Measurements from ENCODE around the gene UTS2B.

UTS2B gene

GRCh38 chr3:191353022-191353777 is 22.9 kb upstream of the UTS2B start:
- no peak for FAIRE-seq

GRCh38 chr3:191352014-191352413 is 21.7 kb upstream of the UTS2B start:
- FAIRE-seq = no peak

More at GRCh38 chr3:191353022-191353777, 22.9 kb upstream of the UTS2B start:
- DNase-seq (ENCODE audit: low spot score) = no peak

GRCh38 chr3:191350396-191351090 is 20.2 kb upstream of the UTS2B start:
- FAIRE-seq (no peak), DNase-seq (ENCODE audit: low spot score) (no peak)

More at GRCh38 chr3:191352014-191352413, 21.7 kb upstream of the UTS2B start:
- DNase-seq (ENCODE audit: low spot score) = no peak

- DNase-seq (ENCODE audit: low spot score) = no peak
- FAIRE-seq = no peak
Measured at GRCh38 chr3:191348098-191348497, 17.8 kb upstream of the UTS2B start.

- DNase-seq (ENCODE audit: low spot score) (no peak), FAIRE-seq (no peak)
Measured at GRCh38 chr3:191347228-191347627, 16.9 kb upstream of the UTS2B start.

GRCh38 chr3:191345334-191345733 is 15.0 kb upstream of the UTS2B start:
- FAIRE-seq = peak; percentile 94
- DNase-seq (ENCODE audit: low spot score) = peak; percentile 49

- no peak for FAIRE-seq
Measured at GRCh38 chr3:191343913-191344312, 13.6 kb upstream of the UTS2B start.

GRCh38 chr3:191343115-191343514 is 12.8 kb upstream of the UTS2B start:
- DNase-seq (ENCODE audit: low spot score) (peak; percentile 1), FAIRE-seq (no peak)

More at GRCh38 chr3:191343913-191344312, 13.6 kb upstream of the UTS2B start:
- DNase-seq (ENCODE audit: low spot score) = no peak

- DNase-seq (ENCODE audit: low spot score) (peak; percentile 2), FAIRE-seq (no peak)
Measured at GRCh38 chr3:191342411-191342810, 12.1 kb upstream of the UTS2B start.

GRCh38 chr3:191342006-191342405 is 11.7 kb upstream of the UTS2B start:
- DNase-seq (ENCODE audit: low spot score) = peak; percentile 3
- FAIRE-seq = no peak

GRCh38 chr3:191340966-191341365 is 10.6 kb upstream of the UTS2B start:
- DNase-seq (ENCODE audit: low spot score) (peak; percentile 2), FAIRE-seq (no peak)

- no peak for DNase-seq (ENCODE audit: low spot score)
- FAIRE-seq = no peak
Measured at GRCh38 chr3:191340351-191340750, 10.0 kb upstream of the UTS2B start.

GRCh38 chr3:191339316-191339917 is 9.1 kb upstream of the UTS2B start:
- DNase-seq (ENCODE audit: low spot score) (no peak), FAIRE-seq (no peak)

GRCh38 chr3:191338177-191338488 is 7.8 kb upstream of the UTS2B start:
- DNase-seq (ENCODE audit: low spot score) = no peak

GRCh38 chr3:191336833-191337232 is 6.5 kb upstream of the UTS2B start:
- DNase-seq (ENCODE audit: low spot score) = no peak
- FAIRE-seq = no peak

More at GRCh38 chr3:191338177-191338488, 7.8 kb upstream of the UTS2B start:
- FAIRE-seq = no peak

- no peak for DNase-seq (ENCODE audit: low spot score)
- peak; percentile 36 for FAIRE-seq
Measured at GRCh38 chr3:191334346-191334893, 4.1 kb upstream of the UTS2B start.

- no peak for FAIRE-seq
- DNase-seq (ENCODE audit: low spot score) = no peak
Measured at GRCh38 chr3:191333298-191333880, 3.1 kb upstream of the UTS2B start.

- FAIRE-seq (peak; percentile 81), DNase-seq (ENCODE audit: low spot score) (peak; percentile 55)
Measured at GRCh38 chr3:191331388-191331787, 1.1 kb upstream of the UTS2B start.

- no peak for FAIRE-seq
- DNase-seq (ENCODE audit: low spot score) = peak; percentile 44
Measured at GRCh38 chr3:191330530-191331048, 263 bp upstream of the UTS2B start.

GRCh38 chr3:191328962-191329653 is 1.2 kb downstream of the UTS2B start, which contains the start of gene CCDC50:
TSS of gene CCDC50 (plus strand) at chr3:191329394. CDS start at chr3:191329675, 281 bp downstream.
- peak; percentile 66 for DNase-seq (ENCODE audit: low spot score)
- FAIRE-seq = no peak

All from RCC 7860 (cell line).